ENCODE data around the gene CDH23. TPM values are rescaled to one million over a fixed set of nuclear protein-coding genes. Genes with fewer than 3 reads are reported as not detected.

Gene CDH23
- total RNA-seq, 2 donors from 2014 or later: 28.5 to 58.7 TPM

GRCh38 chr10:71691405-71691804 is 294.7 kb downstream of the CDH23 start:
- DNase-seq (no peak), ATAC-seq (no peak)
- Histone ChIP-seq H3K27me3 (no peaks in the 10 kb centered on the region), H3K4me1 (no peaks in the 10 kb centered on the region), H3K9me3 (no peaks in the 10 kb centered on the region), H3K27ac (no peak overlapping the region), H3K4me3 (no peak overlapping the region), H3K36me3 (replicated peaks in 1 of 2; ENCODE audit: insufficient read depth in 1 of 2, low read depth in 2 of 2) (no peaks in the 10 kb centered on the region)
- WGBS, 2 donors: 97 to 100% methylated on average over 2 of the region's 2 CpGs
- TF ChIP-seq CTCF (IDR thresholded peaks at IDR 0.05): no peak
- TF ChIP-seq POLR2A (IDR thresholded peaks at IDR 0.05): no peak
- intact Hi-C loops (cut with DNase I): no loop called here

GRCh38 chr10:71692598-71693306 is 296.0 kb downstream of the CDH23 start:
- Histone ChIP-seq H3K27me3 (no peaks in the 10 kb centered on the region), H3K36me3 (replicated peaks in 1 of 2; ENCODE audit: insufficient read depth in 1 of 2, low read depth in 2 of 2) (no peaks in the 10 kb centered on the region), H3K4me1 (no peaks in the 10 kb centered on the region), H3K4me3 (no peak overlapping the region), H3K27ac (no peak overlapping the region), H3K9me3 (no peaks in the 10 kb centered on the region)
- ATAC-seq: no peak
- TF ChIP-seq CTCF (IDR thresholded peaks at IDR 0.05) (no peak), POLR2A (IDR thresholded peaks at IDR 0.05) (no peak)
- WGBS, 2 donors: 68 to 74% methylated on average over 7 of the region's 7 CpGs
- intact Hi-C loops (cut with DNase I): no loop called here
- DNase-seq: no peak

GRCh38 chr10:71693377-71693776 is 296.7 kb downstream of the CDH23 start:
- no peaks in the 10 kb centered on the region for H3K27me3 ChIP-seq
- TF ChIP-seq POLR2A (IDR thresholded peaks at IDR 0.05): no peak

GRCh38 chr10:71694039-71694501 is 297.4 kb downstream of the CDH23 start:
- TF ChIP-seq POLR2A (IDR thresholded peaks at IDR 0.05) (no peak), CTCF (IDR thresholded peaks at IDR 0.05) (no peak)
- ATAC-seq (no peak), DNase-seq (no peak)
- no peak overlapping the region for H3K4me3 ChIP-seq
- WGBS, 2 donors: 71 to 93% methylated on average over 16 to 17 of the region's 18 CpGs
- no peaks in the 10 kb centered on the region for H3K9me3 ChIP-seq
- no peaks in the 10 kb centered on the region for H3K36me3 ChIP-seq (replicated peaks in 1 of 2; ENCODE audit: insufficient read depth in 1 of 2, low read depth in 2 of 2)
- intact Hi-C loops (cut with DNase I): no loop called here
- peak overlapping the region in 2 of 4 donors; percentile 24 to 52 for H3K27ac ChIP-seq
- H3K4me1 ChIP-seq: no peaks in the 10 kb centered on the region
- no peaks in the 10 kb centered on the region for H3K27me3 ChIP-seq

More at GRCh38 chr10:71693377-71693776, 296.7 kb downstream of the CDH23 start:
- Histone ChIP-seq H3K9me3 (no peaks in the 10 kb centered on the region), H3K4me1 (no peaks in the 10 kb centered on the region), H3K36me3 (replicated peaks in 1 of 2; ENCODE audit: insufficient read depth in 1 of 2, low read depth in 2 of 2) (no peaks in the 10 kb centered on the region), H3K4me3 (no peak overlapping the region), H3K27ac (peak overlapping the region in 2 of 4 donors; percentile 24 to 52)
- intact Hi-C loops (cut with DNase I): no loop called here
- DNase-seq (no peak), ATAC-seq (no peak)
- WGBS, 2 donors: 29 to 37% methylated on average over 5 of the region's 5 CpGs

GRCh38 chr10:71694567-71694968 is 297.8 kb downstream of the CDH23 start:
- no peaks in the 10 kb centered on the region for H3K4me1 ChIP-seq
- no peaks in the 10 kb centered on the region for H3K36me3 ChIP-seq (replicated peaks in 1 of 2; ENCODE audit: insufficient read depth in 1 of 2, low read depth in 2 of 2)
- no peaks in the 10 kb centered on the region for H3K27me3 ChIP-seq
- H3K27ac ChIP-seq: peak overlapping the region in 2 of 4 donors; percentile 16 to 52
- TF ChIP-seq POLR2A (IDR thresholded peaks at IDR 0.05): no peak
- TF ChIP-seq CTCF (IDR thresholded peaks at IDR 0.05): no peak
- intact Hi-C loops (cut with DNase I): no loop called here
- DNase-seq (peak in 1 of 4 donors; percentile 65), ATAC-seq (no peak)
- H3K9me3 ChIP-seq: no peaks in the 10 kb centered on the region
- no peak overlapping the region for H3K4me3 ChIP-seq
- WGBS, 2 donors: 48 to 65% methylated on average over 10 of the region's 10 CpGs
